ENCODE measurements around the gene CNDP2. TPM values are rescaled to one million over a fixed set of nuclear protein-coding genes. Genes with fewer than 3 reads are reported as not detected.

CNDP2 gene
- total and polyA plus RNA-seq, 2 of the 13 experiments (the other 11 are each of a cell fraction or from before 2014, with no cell fraction given), result 64.7 to 80.8 TPM

GRCh38 chr18:74457725-74458421 is 38.3 kb upstream of the CNDP2 start:
- ChIA-PET POLR2A (no interaction called here), CTCF (ENCODE audit: low intra/inter-chr PET ratio, low total read pairs) (no interaction called here)
- intact Hi-C loops (cut with micrococcal nuclease; ENCODE audit: unreplicated experiment), result no loop called here
- Histone ChIP-seq H3K9ac (ENCODE audit: insufficient read depth, low read depth, low read length) (no peak overlapping the region), H3K4me3 (replicated peaks in 1 of 3; ENCODE audit: insufficient read depth in 1 of 3, low read depth in 2 of 3, low read length in 3 of 3) (no peak overlapping the region), H3K4me2 (ENCODE audit: low read depth, low read length) (no peak overlapping the region), H4K20me1 (ENCODE audit: insufficient read depth, low read length) (no peaks in the 10 kb centered on the region), H3K27ac (ENCODE audit: extremely low read length, insufficient read depth, low read length) (no peak overlapping the region), H3K79me2 (ENCODE audit: insufficient read depth, low read length) (no peaks in the 10 kb centered on the region), H3K36me3 (replicated peaks in 1 of 2; ENCODE audit: control insufficient read depth in 1 of 2, insufficient read depth in 2 of 2, low read length in 2 of 2) (no peaks in the 10 kb centered on the region), H3K4me1 (ENCODE audit: insufficient read depth, low read length) (no peaks in the 10 kb centered on the region), H2AFZ (ENCODE audit: low read length) (no peak overlapping the region), H3K9me3 (ENCODE audit: low read length) (no peaks in the 10 kb centered on the region), H3K27me3 (ENCODE audit: control insufficient read depth in 1 of 2, insufficient read depth in 2 of 2, low read length in 2 of 2) (peaks cover 3 to 57% of the 10 kb centered on the region in 2 experiments; a peak in 4 of 5 replicates)
- 31% methylated on average over 16 of the region's 34 CpGs for WGBS (ENCODE audit: low lambda C conversion rate)
- in situ Hi-C loops (cut with HindIII; ENCODE audit: extremely low pct_ligation_motif_present, low pct_unique_long_range_greater_than_20kb), result no loop called here
- TF ChIP-seq ZNF367 (CRISPR knock-in tag; IDR thresholded peaks at IDR 0.05; ENCODE audit: borderline replicate concordance) (no peak), ZNF589 (CRISPR knock-in tag; conservative IDR thresholded peaks at IDR 0.05) (no peak), AGO1 (IDR thresholded peaks at IDR 0.05; ENCODE audit: low read depth, low read length, poor library complexity, severe bottlenecking) (peak; percentile 42)
- DNase-seq (ENCODE audit: low spot score) (no peak), ATAC-seq (no peak), FAIRE-seq (no peak)
- no TSS peak for BruUV-seq (replicated peaks)

- Histone ChIP-seq H3K4me3 (replicated peaks in 1 of 3; ENCODE audit: insufficient read depth in 1 of 3, low read depth in 2 of 3, low read length in 3 of 3) (no peak overlapping the region), H3K27me3 (ENCODE audit: control insufficient read depth in 1 of 2, insufficient read depth in 2 of 2, low read length in 2 of 2) (peaks cover 2 to 43% of the 10 kb centered on the region in 2 experiments; a peak in 4 of 5 replicates), H3K9ac (ENCODE audit: insufficient read depth, low read depth, low read length) (no peak overlapping the region), H3K79me2 (ENCODE audit: insufficient read depth, low read length) (no peaks in the 10 kb centered on the region), H3K4me2 (ENCODE audit: low read depth, low read length) (no peak overlapping the region), H3K9me3 (ENCODE audit: low read length) (no peaks in the 10 kb centered on the region), H3K4me1 (ENCODE audit: insufficient read depth, low read length) (no peaks in the 10 kb centered on the region), H4K20me1 (ENCODE audit: insufficient read depth, low read length) (no peaks in the 10 kb centered on the region), H3K27ac (ENCODE audit: extremely low read length, insufficient read depth, low read length) (no peak overlapping the region), H3K36me3 (replicated peaks in 1 of 2; ENCODE audit: control insufficient read depth in 1 of 2, insufficient read depth in 2 of 2, low read length in 2 of 2) (no peaks in the 10 kb centered on the region), H2AFZ (ENCODE audit: low read length) (no peak overlapping the region)
- ChIA-PET CTCF (ENCODE audit: low intra/inter-chr PET ratio, low total read pairs) (no interaction called here), POLR2A (no interaction called here)
- TF ChIP-seq XRCC5 (optimal IDR thresholded peaks at IDR 0.05; ENCODE audit: low read length), result peak; percentile 45
- no peak for TF ChIP-seq ZNF772 (CRISPR knock-in tag; IDR thresholded peaks at IDR 0.05)
- TF ChIP-seq SMC3 (IDR thresholded peaks at IDR 0.05; ENCODE audit: low read length), result peak; percentile 32; the same call in 1 of the 2 replicates
- TF ChIP-seq MEF2D (CRISPR knock-in tag; IDR thresholded peaks at IDR 0.05), result no peak
- no peak for TF ChIP-seq KLF16 (CRISPR knock-in tag; IDR thresholded peaks at IDR 0.05)
- no peak for TF ChIP-seq CEBPZ (IDR thresholded peaks at IDR 0.05; ENCODE audit: low read length)
- no TSS peak for BruUV-seq (replicated peaks)
- DNase-seq (ENCODE audit: low spot score), result no peak
- WGBS (ENCODE audit: low lambda C conversion rate), result 2% methylated on average over 5 of the region's 7 CpGs
- in situ Hi-C loops (cut with HindIII; ENCODE audit: extremely low pct_ligation_motif_present, low pct_unique_long_range_greater_than_20kb) (no loop called here), intact Hi-C loops (cut with micrococcal nuclease; ENCODE audit: unreplicated experiment) (no loop called here)
- FAIRE-seq, result no peak
- peak; percentile 88 for ATAC-seq
Measured at GRCh38 chr18:74459889-74460288, 36.3 kb upstream of the CNDP2 start.

Measured in HepG2 (cell line).